GM19025 (cell line): ENCODE results near the gene CENPP.
A peak's percentile ranks its signal among the peaks of the same experiment; 100 is the strongest.
"Not testable (repeated sequence)": the region's sequence is repeated elsewhere in the genome, so short reads cannot be mapped to it uniquely, and the experiment has no call there.

ENCODE experiments used
- ATAC-seq: cut with Tn5 transposase; IDR thresholded peaks from one replicate; pipeline ENCODE4 v1.9.1; 2021; ENCODE audit warnings: mild to moderate bottlenecking, low read depth, moderate library complexity; ENCODE audit not compliant: unreplicated experiment

CENPP gene

GRCh38 chr9:92377876-92378275, 52.1 kb downstream of the CENPP start:
- no peak for ATAC-seq

GRCh38 chr9:92378865-92379560, 53.3 kb downstream of the CENPP start:
- ATAC-seq, result no peak

GRCh38 chr9:92380603-92381002, 54.9 kb downstream of the CENPP start:
- no peak for ATAC-seq

- no peak for ATAC-seq
These were observed 56.0 kb downstream of the CENPP start for GRCh38 chr9:92381775-92382174.

- ATAC-seq, result no peak
These were observed 58.6 kb downstream of the CENPP start for GRCh38 chr9:92384375-92384774.

GRCh38 chr9:92385001-92385400, 59.2 kb downstream of the CENPP start:
- ATAC-seq, result no peak

- ATAC-seq, result no peak
These were observed 59.7 kb downstream of the CENPP start for GRCh38 chr9:92385477-92385876.

- no peak for ATAC-seq
These were observed 60.2 kb downstream of the CENPP start for GRCh38 chr9:92385953-92386352.

- no peak for ATAC-seq
These were observed 66.9 kb downstream of the CENPP start for GRCh38 chr9:92392690-92393089.

GRCh38 chr9:92393686-92394085, 67.9 kb downstream of the CENPP start:
- ATAC-seq, result no peak

GRCh38 chr9:92395617-92396016, 69.9 kb downstream of the CENPP start:
- ATAC-seq, result no peak

GRCh38 chr9:92397853-92398252, 72.1 kb downstream of the CENPP start:
- no peak for ATAC-seq

- no peak for ATAC-seq
These were observed 76.6 kb downstream of the CENPP start for GRCh38 chr9:92402360-92402759.

GRCh38 chr9:92402826-92403745, 77.3 kb downstream of the CENPP start:
- ATAC-seq, result no peak

GRCh38 chr9:92404042-92404836, 78.5 kb downstream of the CENPP start, which contains the start of gene OGN:
Gene OGN (minus strand): TSS chr9:92404578. CDS start chr9:92403407, 1,171 bp downstream.
- ATAC-seq, result no peak

- ATAC-seq, result no peak
These were observed 80.1 kb downstream of the CENPP start for GRCh38 chr9:92405818-92406217.

GRCh38 chr9:92406477-92406876, 80.7 kb downstream of the CENPP start:
- ATAC-seq, result peak; percentile 63

GRCh38 chr9:92407818-92408217, 82.1 kb downstream of the CENPP start:
- no peak for ATAC-seq

GRCh38 chr9:92408747-92409478, 83.2 kb downstream of the CENPP start:
- ATAC-seq, result no peak

GRCh38 chr9:92411157-92411556, 85.4 kb downstream of the CENPP start:
- not testable (repeated sequence) for ATAC-seq
